Activated naive CD8-positive, alpha-beta T cell treated with anti-CD3 and anti-CD28 coated beads for 36 hours (primary cell): ENCODE data around the gene SIX5. TPM values are rescaled to one million over a fixed set of nuclear protein-coding genes. Genes with fewer than 3 reads are reported as not detected.
"Not testable (repeated sequence)": the region's sequence is repeated elsewhere in the genome, so short reads cannot be mapped to it uniquely, and the experiment has no call there.

ENCODE experiments used
- DNase-seq: peaks from one replicate; pipeline ENCODE4 v3.0.0; 2021
- H3K27ac Mint-ChIP-seq: one replicate; pipeline ENCODE4 v1.8.0; 2022; ENCODE audit warnings: mild to moderate bottlenecking, moderate library complexity, mixed read lengths
- H3K27me3 Mint-ChIP-seq: one replicate; pipeline ENCODE4 v1.8.0; 2022; ENCODE audit warnings: mild to moderate bottlenecking, mixed read lengths
- H3K36me3 Mint-ChIP-seq: one replicate; pipeline ENCODE4 v1.8.0; 2021; ENCODE audit warnings: mild to moderate bottlenecking, mixed read lengths
- H3K4me1 Mint-ChIP-seq: one replicate; pipeline ENCODE4 v1.8.0; 2021; ENCODE audit warnings: mixed read lengths
- H3K4me3 Mint-ChIP-seq: one replicate; pipeline ENCODE4 v1.8.0; 2022; ENCODE audit warnings: mild to moderate bottlenecking, moderate library complexity, mixed read lengths
- H3K9me3 Mint-ChIP-seq: one replicate; pipeline ENCODE4 v1.8.0; 2022; ENCODE audit warnings: mixed read lengths
- total RNA-seq, 2 experiments: library from RNA; stranded (reverse); gene quantifications; one replicate each; pipeline ENCODE4 v1.2.3, GENCODE V29; 2021

Gene SIX5
- total RNA-seq, 2 experiments from 2014 or later = 1.6 to 1.7 TPM

- peaks cover 24% of the 10 kb centered on the region for H3K4me1 Mint-ChIP-seq
- peak within 1 kb of the TSS; percentile 83 for H3K27ac Mint-ChIP-seq
- H3K4me3 Mint-ChIP-seq = peak within 1 kb of the TSS; percentile 93
- H3K36me3 Mint-ChIP-seq = no peaks in the 10 kb centered on the region
- H3K27me3 Mint-ChIP-seq = no peaks in the 10 kb centered on the region
- DNase-seq = peak; percentile 94
- no peaks in the 10 kb centered on the region for H3K9me3 Mint-ChIP-seq
These were observed 38.4 kb downstream of the SIX5 start, which contains the start of gene FBXO46 for GRCh38 chr19:45730368-45731288. Gene FBXO46 (minus strand): TSS chr19:45730896. CDS start chr19:45713495, 17,401 bp downstream.

GRCh38 chr19:45729800-45730290, 39.2 kb downstream of the SIX5 start:
- DNase-seq = peak; percentile 17
- H3K9me3 Mint-ChIP-seq = no peaks in the 10 kb centered on the region

GRCh38 chr19:45728683-45729082, 40.4 kb downstream of the SIX5 start:
- H3K4me3 Mint-ChIP-seq, DNase-seq, H3K36me3 Mint-ChIP-seq, H3K9me3 Mint-ChIP-seq, H3K27me3 Mint-ChIP-seq, H3K27ac Mint-ChIP-seq: not testable (repeated sequence)
- H3K4me1 Mint-ChIP-seq = peaks cover 29% of the 10 kb centered on the region

More at GRCh38 chr19:45729800-45730290, 39.2 kb downstream of the SIX5 start:
- peaks cover 24% of the 10 kb centered on the region for H3K4me1 Mint-ChIP-seq
- H3K27me3 Mint-ChIP-seq = no peaks in the 10 kb centered on the region
- H3K36me3 Mint-ChIP-seq = no peaks in the 10 kb centered on the region
- H3K4me3 Mint-ChIP-seq = peak overlapping the region; percentile 93
- peak overlapping the region; percentile 83 for H3K27ac Mint-ChIP-seq

- DNase-seq, H3K9me3 Mint-ChIP-seq, H3K4me3 Mint-ChIP-seq, H3K27ac Mint-ChIP-seq, H3K27me3 Mint-ChIP-seq: not testable (repeated sequence)
- peaks cover 29% of the 10 kb centered on the region for H3K36me3 Mint-ChIP-seq
- peaks cover 34% of the 10 kb centered on the region for H3K4me1 Mint-ChIP-seq
These were observed 49.0 kb downstream of the SIX5 start for GRCh38 chr19:45720065-45720464.

GRCh38 chr19:45717983-45718650, 50.9 kb downstream of the SIX5 start:
- Mint-ChIP-seq H3K4me1 (peaks cover 36% of the 10 kb centered on the region), H3K9me3 (no peaks in the 10 kb centered on the region), H3K27ac (peak overlapping the region; percentile 95), H3K4me3 (peak overlapping the region; percentile 91), H3K36me3 (peaks cover 23% of the 10 kb centered on the region), H3K27me3 (no peaks in the 10 kb centered on the region)
- DNase-seq = no peak

GRCh38 chr19:45717131-45717982, 51.7 kb downstream of the SIX5 start:
- Mint-ChIP-seq H3K4me3 (peak overlapping the region; percentile 91), H3K4me1 (peaks cover 34% of the 10 kb centered on the region), H3K27me3 (no peaks in the 10 kb centered on the region), H3K36me3 (peaks cover 22% of the 10 kb centered on the region), H3K27ac (peak overlapping the region; percentile 95), H3K9me3 (no peaks in the 10 kb centered on the region)
- peak; percentile 99 for DNase-seq

- H3K36me3 Mint-ChIP-seq = peaks cover 18% of the 10 kb centered on the region
- DNase-seq = no peak
- H3K27me3 Mint-ChIP-seq = no peaks in the 10 kb centered on the region
- peaks cover 34% of the 10 kb centered on the region for H3K4me1 Mint-ChIP-seq
- peak overlapping the region; percentile 91 for H3K4me3 Mint-ChIP-seq
- H3K27ac Mint-ChIP-seq = peak overlapping the region; percentile 95
- no peaks in the 10 kb centered on the region for H3K9me3 Mint-ChIP-seq
These were observed 52.5 kb downstream of the SIX5 start for GRCh38 chr19:45716359-45717130.

GRCh38 chr19:45715139-45715538, 53.9 kb downstream of the SIX5 start:
- Mint-ChIP-seq H3K4me1 (peaks cover 35% of the 10 kb centered on the region), H3K4me3 (no peak overlapping the region), H3K36me3 (peaks cover 14% of the 10 kb centered on the region), H3K27me3 (no peaks in the 10 kb centered on the region), H3K9me3 (no peaks in the 10 kb centered on the region), H3K27ac (no peak overlapping the region)
- DNase-seq = no peak

Other genes starting within 250 kb of the SIX5 start
- gene OPA3, start 184.4 kb downstream of the SIX5 start, total RNA-seq = 10 to 100 TPM; 14.7 to 15.1 TPM
- gene GPR4, start 167.0 kb downstream of the SIX5 start, total RNA-seq = not detected
- 10 to 100 TPM; 94.4 to 98.8 TPM for gene EML2, start 129.9 kb downstream of the SIX5 start, total RNA-seq
- 1 to 10 TPM; 1.4 to 1.7 TPM for gene GIPR, start 101.0 kb downstream of the SIX5 start, total RNA-seq
- gene SNRPD2, start 77.3 kb downstream of the SIX5 start, total RNA-seq = 100 to 1,000 TPM; 818 to 852 TPM
- 10 to 100 TPM; 16.4 to 16.7 TPM for gene QPCTL, start 76.6 kb downstream of the SIX5 start, total RNA-seq
- 10 to 100 TPM; 25.5 to 29.6 TPM for gene FBXO46, start 38.4 kb downstream of the SIX5 start, total RNA-seq
- gene MEIOSIN, start 35.8 kb downstream of the SIX5 start, total RNA-seq = under 1 TPM; 0.08 TPM
- 1 to 10 TPM; 7.3 to 8.6 TPM for gene DMPK, start 13.2 kb upstream of the SIX5 start, total RNA-seq
- 10 to 100 TPM; 29.5 to 30.7 TPM for gene DMWD, start 23.6 kb upstream of the SIX5 start, total RNA-seq
- under 1 TPM; 0.12 to 0.21 TPM for gene RSPH6A, start 46.1 kb upstream of the SIX5 start, total RNA-seq
- 100 to 1,000 TPM; 104 to 109 TPM for gene SYMPK, start 93.9 kb upstream of the SIX5 start, total RNA-seq
- under 1 TPM; 0.28 to 0.39 TPM for gene FOXA3, start 95.1 kb upstream of the SIX5 start, total RNA-seq
- gene IRF2BP1, start 116.9 kb upstream of the SIX5 start, total RNA-seq = 10 to 100 TPM; 18.5 to 19.5 TPM
- gene MYPOP, start 133.4 kb upstream of the SIX5 start, total RNA-seq = 1 to 10 TPM; 3.9 TPM
- gene NANOS2, start 145.5 kb upstream of the SIX5 start, total RNA-seq = not detected
- gene NOVA2, start 204.6 kb upstream of the SIX5 start, total RNA-seq = not detected
- gene CCDC61, start 226.2 kb upstream of the SIX5 start, total RNA-seq = 10 to 100 TPM; 17.8 to 18.4 TPM